ENCODE results near the gene NNMT.

DNA sequence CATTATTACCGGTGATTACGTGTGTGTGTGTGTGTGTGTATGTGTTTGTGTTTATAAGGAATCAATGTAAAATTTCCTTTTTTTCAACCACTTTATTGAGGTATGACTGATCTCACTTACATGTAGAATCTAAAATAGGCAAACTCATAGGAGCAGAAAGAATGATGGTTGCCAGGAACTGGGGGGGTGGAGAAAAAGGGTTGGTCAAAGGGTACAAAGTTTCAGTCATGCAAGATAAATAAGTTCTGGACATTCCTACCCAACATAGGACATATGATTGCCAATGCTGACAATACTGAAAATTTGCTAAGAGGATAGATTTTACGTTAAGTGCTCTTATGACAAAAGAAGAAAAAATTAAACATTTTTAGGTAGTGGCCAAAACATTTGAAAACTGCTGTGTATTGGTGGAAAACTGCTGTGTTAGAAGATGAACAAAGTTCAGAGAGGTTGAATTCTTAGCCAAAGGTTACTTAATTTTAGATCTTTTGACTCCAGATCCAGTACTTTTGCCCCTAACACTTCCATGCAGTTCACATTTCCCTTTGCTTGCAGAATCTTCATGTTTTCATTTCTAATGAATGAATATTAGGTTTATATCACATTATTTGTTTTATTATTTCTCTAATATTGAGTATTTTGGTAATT is 49.5 kb downstream of the NNMT start:
- TF ChIP-seq, protein P1, sequence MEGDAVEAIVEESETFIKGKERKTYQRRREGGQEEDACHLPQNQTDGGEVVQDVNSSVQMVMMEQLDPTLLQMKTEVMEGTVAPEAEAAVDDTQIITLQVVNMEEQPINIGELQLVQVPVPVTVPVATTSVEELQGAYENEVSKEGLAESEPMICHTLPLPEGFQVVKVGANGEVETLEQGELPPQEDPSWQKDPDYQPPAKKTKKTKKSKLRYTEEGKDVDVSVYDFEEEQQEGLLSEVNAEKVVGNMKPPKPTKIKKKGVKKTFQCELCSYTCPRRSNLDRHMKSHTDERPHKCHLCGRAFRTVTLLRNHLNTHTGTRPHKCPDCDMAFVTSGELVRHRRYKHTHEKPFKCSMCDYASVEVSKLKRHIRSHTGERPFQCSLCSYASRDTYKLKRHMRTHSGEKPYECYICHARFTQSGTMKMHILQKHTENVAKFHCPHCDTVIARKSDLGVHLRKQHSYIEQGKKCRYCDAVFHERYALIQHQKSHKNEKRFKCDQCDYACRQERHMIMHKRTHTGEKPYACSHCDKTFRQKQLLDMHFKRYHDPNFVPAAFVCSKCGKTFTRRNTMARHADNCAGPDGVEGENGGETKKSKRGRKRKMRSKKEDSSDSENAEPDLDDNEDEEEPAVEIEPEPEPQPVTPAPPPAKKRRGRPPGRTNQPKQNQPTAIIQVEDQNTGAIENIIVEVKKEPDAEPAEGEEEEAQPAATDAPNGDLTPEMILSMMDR (IDR thresholded peaks at IDR 0.05 in 2 of 3, conservative IDR thresholded peaks at IDR 0.05 in 1 of 3; ENCODE audit: borderline replicate concordance in 1 of 3, insufficient read depth in 1 of 3, low read depth in 2 of 3, low read length in 2 of 3): no peak
- TF ChIP-seq ZNF274 (IDR thresholded peaks at IDR 0.05; ENCODE audit: low read depth, low read length) (no peak), SP1 (IDR thresholded peaks at IDR 0.05; ENCODE audit: low read depth) (no peak)
- TF ChIP-seq, protein P2, sequence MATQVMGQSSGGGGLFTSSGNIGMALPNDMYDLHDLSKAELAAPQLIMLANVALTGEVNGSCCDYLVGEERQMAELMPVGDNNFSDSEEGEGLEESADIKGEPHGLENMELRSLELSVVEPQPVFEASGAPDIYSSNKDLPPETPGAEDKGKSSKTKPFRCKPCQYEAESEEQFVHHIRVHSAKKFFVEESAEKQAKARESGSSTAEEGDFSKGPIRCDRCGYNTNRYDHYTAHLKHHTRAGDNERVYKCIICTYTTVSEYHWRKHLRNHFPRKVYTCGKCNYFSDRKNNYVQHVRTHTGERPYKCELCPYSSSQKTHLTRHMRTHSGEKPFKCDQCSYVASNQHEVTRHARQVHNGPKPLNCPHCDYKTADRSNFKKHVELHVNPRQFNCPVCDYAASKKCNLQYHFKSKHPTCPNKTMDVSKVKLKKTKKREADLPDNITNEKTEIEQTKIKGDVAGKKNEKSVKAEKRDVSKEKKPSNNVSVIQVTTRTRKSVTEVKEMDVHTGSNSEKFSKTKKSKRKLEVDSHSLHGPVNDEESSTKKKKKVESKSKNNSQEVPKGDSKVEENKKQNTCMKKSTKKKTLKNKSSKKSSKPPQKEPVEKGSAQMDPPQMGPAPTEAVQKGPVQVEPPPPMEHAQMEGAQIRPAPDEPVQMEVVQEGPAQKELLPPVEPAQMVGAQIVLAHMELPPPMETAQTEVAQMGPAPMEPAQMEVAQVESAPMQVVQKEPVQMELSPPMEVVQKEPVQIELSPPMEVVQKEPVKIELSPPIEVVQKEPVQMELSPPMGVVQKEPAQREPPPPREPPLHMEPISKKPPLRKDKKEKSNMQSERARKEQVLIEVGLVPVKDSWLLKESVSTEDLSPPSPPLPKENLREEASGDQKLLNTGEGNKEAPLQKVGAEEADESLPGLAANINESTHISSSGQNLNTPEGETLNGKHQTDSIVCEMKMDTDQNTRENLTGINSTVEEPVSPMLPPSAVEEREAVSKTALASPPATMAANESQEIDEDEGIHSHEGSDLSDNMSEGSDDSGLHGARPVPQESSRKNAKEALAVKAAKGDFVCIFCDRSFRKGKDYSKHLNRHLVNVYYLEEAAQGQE (IDR thresholded peaks at IDR 0.05; ENCODE audit: low read depth): no peak

Data from HCT116 (cell line).